ENCODE results near the gene STON2. TPM values are rescaled to one million over a fixed set of nuclear protein-coding genes. Genes with fewer than 3 reads are reported as not detected.

Gene STON2
- total and polyA plus RNA-seq, 2 of the 13 experiments (the other 11 are each of a cell fraction or from before 2014, with no cell fraction given) = 2.1 to 11.0 TPM

DNA sequence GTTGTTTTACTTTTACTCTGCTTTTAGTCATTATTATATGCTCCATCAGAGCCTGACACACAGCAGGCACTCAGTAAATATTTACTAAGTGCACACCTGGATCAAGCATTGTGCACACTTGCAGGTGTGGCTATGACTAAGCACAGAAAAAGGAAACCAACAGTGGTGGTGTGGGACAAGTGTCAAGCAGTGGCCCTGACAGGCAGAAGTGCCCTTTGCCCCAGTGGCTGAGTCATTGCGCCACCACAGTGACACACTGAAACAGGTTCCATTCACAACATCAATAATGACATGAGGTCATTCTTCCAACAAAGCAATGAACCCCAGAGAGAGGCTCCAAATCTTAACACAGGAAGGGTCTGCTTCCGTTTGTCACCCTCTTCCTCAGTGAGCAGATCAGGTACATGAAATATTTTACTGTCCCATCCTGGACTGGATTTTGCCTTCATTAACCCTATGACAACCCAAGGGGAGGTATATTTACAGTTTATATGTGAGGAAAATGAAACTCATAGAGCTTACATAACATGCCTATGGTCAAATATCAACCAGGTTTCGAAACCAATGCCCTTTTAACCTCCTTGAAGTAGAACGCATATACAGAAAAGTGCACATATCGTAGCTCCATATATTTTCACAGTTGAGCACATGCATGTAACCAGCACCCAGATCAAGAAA, 96.7 kb downstream of the STON2 start (continued):
- TF ChIP-seq, protein P1, sequence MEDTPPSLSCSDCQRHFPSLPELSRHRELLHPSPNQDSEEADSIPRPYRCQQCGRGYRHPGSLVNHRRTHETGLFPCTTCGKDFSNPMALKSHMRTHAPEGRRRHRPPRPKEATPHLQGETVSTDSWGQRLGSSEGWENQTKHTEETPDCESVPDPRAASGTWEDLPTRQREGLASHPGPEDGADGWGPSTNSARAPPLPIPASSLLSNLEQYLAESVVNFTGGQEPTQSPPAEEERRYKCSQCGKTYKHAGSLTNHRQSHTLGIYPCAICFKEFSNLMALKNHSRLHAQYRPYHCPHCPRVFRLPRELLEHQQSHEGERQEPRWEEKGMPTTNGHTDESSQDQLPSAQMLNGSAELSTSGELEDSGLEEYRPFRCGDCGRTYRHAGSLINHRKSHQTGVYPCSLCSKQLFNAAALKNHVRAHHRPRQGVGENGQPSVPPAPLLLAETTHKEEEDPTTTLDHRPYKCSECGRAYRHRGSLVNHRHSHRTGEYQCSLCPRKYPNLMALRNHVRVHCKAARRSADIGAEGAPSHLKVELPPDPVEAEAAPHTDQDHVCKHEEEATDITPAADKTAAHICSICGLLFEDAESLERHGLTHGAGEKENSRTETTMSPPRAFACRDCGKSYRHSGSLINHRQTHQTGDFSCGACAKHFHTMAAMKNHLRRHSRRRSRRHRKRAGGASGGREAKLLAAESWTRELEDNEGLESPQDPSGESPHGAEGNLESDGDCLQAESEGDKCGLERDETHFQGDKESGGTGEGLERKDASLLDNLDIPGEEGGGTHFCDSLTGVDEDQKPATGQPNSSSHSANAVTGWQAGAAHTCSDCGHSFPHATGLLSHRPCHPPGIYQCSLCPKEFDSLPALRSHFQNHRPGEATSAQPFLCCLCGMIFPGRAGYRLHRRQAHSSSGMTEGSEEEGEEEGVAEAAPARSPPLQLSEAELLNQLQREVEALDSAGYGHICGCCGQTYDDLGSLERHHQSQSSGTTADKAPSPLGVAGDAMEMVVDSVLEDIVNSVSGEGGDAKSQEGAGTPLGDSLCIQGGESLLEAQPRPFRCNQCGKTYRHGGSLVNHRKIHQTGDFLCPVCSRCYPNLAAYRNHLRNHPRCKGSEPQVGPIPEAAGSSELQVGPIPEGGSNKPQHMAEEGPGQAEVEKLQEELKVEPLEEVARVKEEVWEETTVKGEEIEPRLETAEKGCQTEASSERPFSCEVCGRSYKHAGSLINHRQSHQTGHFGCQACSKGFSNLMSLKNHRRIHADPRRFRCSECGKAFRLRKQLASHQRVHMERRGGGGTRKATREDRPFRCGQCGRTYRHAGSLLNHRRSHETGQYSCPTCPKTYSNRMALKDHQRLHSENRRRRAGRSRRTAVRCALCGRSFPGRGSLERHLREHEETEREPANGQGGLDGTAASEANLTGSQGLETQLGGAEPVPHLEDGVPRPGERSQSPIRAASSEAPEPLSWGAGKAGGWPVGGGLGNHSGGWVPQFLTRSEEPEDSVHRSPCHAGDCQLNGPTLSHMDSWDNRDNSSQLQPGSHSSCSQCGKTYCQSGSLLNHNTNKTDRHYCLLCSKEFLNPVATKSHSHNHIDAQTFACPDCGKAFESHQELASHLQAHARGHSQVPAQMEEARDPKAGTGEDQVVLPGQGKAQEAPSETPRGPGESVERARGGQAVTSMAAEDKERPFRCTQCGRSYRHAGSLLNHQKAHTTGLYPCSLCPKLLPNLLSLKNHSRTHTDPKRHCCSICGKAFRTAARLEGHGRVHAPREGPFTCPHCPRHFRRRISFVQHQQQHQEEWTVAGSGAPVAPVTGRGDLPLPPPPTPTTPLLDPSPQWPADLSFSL (CRISPR knock-in tag; IDR thresholded peaks at IDR 0.05) = peak; percentile 73; the same call in 1 of the 2 replicates
- TF ChIP-seq NFATC3 (CRISPR knock-in tag; IDR thresholded peaks at IDR 0.05) (no peak), ZNF781 (CRISPR knock-in tag; IDR thresholded peaks at IDR 0.05; ENCODE audit: borderline replicate concordance, not compliant biosample characterization) (peak; percentile 75), REXO4 (CRISPR knock-in tag; IDR thresholded peaks at IDR 0.05; ENCODE audit: borderline replicate concordance) (no peak), ZFP62 (CRISPR knock-in tag; IDR thresholded peaks at IDR 0.05) (no peak), POGZ (CRISPR knock-in tag; IDR thresholded peaks at IDR 0.05) (peak; percentile 95)
- TF ChIP-seq, protein P2, sequence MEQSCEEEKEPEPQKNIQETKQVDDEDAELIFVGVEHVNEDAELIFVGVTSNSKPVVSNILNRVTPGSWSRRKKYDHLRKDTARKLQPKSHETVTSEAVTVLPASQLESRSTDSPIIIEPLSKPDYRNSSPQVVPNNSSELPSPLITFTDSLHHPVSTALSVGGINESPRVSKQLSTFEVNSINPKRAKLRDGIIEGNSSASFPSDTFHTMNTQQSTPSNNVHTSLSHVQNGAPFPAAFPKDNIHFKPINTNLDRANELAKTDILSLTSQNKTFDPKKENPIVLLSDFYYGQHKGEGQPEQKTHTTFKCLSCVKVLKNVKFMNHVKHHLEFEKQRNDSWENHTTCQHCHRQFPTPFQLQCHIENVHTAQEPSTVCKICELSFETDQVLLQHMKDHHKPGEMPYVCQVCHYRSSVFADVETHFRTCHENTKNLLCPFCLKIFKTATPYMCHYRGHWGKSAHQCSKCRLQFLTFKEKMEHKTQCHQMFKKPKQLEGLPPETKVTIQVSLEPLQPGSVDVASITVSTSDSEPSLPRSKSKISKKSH (CRISPR knock-in tag; IDR thresholded peaks at IDR 0.05; ENCODE audit: borderline replicate concordance) = no peak
- TF ChIP-seq, protein P3, sequence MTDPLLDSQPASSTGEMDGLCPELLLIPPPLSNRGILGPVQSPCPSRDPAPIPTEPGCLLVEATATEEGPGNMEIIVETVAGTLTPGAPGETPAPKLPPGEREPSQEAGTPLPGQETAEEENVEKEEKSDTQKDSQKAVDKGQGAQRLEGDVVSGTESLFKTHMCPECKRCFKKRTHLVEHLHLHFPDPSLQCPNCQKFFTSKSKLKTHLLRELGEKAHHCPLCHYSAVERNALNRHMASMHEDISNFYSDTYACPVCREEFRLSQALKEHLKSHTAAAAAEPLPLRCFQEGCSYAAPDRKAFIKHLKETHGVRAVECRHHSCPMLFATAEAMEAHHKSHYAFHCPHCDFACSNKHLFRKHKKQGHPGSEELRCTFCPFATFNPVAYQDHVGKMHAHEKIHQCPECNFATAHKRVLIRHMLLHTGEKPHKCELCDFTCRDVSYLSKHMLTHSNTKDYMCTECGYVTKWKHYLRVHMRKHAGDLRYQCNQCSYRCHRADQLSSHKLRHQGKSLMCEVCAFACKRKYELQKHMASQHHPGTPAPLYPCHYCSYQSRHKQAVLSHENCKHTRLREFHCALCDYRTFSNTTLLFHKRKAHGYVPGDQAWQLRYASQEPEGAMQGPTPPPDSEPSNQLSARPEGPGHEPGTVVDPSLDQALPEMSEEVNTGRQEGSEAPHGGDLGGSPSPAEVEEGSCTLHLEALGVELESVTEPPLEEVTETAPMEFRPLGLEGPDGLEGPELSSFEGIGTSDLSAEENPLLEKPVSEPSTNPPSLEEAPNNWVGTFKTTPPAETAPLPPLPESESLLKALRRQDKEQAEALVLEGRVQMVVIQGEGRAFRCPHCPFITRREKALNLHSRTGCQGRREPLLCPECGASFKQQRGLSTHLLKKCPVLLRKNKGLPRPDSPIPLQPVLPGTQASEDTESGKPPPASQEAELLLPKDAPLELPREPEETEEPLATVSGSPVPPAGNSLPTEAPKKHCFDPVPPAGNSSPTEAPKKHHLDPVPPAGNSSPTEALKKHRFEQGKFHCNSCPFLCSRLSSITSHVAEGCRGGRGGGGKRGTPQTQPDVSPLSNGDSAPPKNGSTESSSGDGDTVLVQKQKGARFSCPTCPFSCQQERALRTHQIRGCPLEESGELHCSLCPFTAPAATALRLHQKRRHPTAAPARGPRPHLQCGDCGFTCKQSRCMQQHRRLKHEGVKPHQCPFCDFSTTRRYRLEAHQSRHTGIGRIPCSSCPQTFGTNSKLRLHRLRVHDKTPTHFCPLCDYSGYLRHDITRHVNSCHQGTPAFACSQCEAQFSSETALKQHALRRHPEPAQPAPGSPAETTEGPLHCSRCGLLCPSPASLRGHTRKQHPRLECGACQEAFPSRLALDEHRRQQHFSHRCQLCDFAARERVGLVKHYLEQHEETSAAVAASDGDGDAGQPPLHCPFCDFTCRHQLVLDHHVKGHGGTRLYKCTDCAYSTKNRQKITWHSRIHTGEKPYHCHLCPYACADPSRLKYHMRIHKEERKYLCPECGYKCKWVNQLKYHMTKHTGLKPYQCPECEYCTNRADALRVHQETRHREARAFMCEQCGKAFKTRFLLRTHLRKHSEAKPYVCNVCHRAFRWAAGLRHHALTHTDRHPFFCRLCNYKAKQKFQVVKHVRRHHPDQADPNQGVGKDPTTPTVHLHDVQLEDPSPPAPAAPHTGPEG (CRISPR knock-in tag; IDR thresholded peaks at IDR 0.05) = no peak
- TF ChIP-seq, protein P4, sequence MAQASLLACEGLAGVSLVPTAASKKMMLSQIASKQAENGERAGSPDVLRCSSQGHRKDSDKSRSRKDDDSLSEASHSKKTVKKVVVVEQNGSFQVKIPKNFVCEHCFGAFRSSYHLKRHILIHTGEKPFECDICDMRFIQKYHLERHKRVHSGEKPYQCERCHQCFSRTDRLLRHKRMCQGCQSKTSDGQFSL (CRISPR knock-in tag; IDR thresholded peaks at IDR 0.05) = no peak
- TF ChIP-seq, protein P5, sequence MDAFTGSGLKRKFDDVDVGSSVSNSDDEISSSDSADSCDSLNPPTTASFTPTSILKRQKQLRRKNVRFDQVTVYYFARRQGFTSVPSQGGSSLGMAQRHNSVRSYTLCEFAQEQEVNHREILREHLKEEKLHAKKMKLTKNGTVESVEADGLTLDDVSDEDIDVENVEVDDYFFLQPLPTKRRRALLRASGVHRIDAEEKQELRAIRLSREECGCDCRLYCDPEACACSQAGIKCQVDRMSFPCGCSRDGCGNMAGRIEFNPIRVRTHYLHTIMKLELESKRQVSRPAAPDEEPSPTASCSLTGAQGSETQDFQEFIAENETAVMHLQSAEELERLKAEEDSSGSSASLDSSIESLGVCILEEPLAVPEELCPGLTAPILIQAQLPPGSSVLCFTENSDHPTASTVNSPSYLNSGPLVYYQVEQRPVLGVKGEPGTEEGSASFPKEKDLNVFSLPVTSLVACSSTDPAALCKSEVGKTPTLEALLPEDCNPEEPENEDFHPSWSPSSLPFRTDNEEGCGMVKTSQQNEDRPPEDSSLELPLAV (CRISPR knock-in tag; conservative IDR thresholded peaks at IDR 0.05; ENCODE audit: low read depth) = no peak
